Neural progenitor cell (in vitro differentiated cells): ENCODE results near the gene RAB27A.

Experiments used
- EZH2 ChIP-seq: fragments of 200-600 bp; sonication (generic); IDR thresholded peaks from 2 replicates; pipeline ENCODE4 v1.6.1; 2017; ENCODE audit warnings: antibody characterized with exemption, mild to moderate bottlenecking, moderate library complexity
- TF ChIP-seq, protein P1 (sequence below): fragments of 200-600 bp; sonication (generic); IDR thresholded peaks from 2 replicates; pipeline ENCODE4 v1.5.1; 2017; ENCODE audit warnings: antibody characterized with exemption, mild to moderate bottlenecking

DNA sequence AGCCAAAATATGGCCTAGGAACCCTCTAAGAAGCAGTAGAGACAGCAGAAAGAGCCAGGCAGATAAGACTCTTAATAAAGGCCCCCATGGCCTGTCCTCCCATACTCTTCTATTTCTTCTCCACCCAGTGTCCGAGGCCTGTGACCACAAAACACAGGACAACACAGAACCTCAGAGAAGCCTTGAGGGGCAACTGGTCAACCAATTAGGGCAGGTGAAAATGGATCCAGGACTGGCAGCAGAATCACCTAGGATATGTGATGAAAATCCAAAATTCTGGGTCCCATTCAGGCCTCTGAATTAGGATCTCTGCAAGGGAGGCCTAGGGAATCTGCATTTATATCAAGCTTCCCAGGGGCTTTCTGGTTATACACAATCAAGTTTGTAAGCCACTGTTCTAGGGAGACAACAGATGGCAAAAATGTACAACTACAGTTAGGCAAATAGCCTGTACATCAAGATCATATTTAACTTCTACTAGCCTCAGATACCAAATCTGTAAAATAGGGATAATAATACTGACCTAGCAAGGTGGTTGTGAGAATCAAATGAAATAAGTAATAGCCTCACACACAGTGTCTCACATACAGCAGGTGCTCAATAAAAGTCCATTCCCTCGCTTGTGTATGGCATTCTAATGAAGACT, 10.4 kb downstream of the RAB27A start:
- TF ChIP-seq, protein P1, sequence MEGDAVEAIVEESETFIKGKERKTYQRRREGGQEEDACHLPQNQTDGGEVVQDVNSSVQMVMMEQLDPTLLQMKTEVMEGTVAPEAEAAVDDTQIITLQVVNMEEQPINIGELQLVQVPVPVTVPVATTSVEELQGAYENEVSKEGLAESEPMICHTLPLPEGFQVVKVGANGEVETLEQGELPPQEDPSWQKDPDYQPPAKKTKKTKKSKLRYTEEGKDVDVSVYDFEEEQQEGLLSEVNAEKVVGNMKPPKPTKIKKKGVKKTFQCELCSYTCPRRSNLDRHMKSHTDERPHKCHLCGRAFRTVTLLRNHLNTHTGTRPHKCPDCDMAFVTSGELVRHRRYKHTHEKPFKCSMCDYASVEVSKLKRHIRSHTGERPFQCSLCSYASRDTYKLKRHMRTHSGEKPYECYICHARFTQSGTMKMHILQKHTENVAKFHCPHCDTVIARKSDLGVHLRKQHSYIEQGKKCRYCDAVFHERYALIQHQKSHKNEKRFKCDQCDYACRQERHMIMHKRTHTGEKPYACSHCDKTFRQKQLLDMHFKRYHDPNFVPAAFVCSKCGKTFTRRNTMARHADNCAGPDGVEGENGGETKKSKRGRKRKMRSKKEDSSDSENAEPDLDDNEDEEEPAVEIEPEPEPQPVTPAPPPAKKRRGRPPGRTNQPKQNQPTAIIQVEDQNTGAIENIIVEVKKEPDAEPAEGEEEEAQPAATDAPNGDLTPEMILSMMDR, result no peak
- no peak for TF ChIP-seq EZH2
